ENCODE measurements around the gene NOS1AP.

DNA sequence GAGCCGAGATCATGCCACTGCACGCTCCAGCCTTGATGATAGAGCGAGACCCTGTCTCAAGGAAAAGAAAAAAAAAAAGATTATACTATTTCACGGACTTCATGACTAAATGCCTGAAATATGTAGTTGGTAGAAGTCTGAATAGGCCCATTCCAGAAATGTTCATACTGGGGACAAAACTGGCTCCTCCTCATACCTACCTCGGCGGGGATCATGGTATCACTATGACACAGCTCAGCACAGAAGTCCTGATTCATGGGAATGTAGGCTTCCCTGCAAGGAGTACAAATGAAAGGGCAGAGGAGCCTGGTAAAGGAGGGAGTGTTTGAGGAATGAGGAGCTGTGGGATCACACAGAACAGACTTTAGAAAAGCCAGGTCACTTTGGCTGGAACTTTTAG lies 302.1 kb downstream of the NOS1AP start:
- TF ChIP-seq, protein P1, sequence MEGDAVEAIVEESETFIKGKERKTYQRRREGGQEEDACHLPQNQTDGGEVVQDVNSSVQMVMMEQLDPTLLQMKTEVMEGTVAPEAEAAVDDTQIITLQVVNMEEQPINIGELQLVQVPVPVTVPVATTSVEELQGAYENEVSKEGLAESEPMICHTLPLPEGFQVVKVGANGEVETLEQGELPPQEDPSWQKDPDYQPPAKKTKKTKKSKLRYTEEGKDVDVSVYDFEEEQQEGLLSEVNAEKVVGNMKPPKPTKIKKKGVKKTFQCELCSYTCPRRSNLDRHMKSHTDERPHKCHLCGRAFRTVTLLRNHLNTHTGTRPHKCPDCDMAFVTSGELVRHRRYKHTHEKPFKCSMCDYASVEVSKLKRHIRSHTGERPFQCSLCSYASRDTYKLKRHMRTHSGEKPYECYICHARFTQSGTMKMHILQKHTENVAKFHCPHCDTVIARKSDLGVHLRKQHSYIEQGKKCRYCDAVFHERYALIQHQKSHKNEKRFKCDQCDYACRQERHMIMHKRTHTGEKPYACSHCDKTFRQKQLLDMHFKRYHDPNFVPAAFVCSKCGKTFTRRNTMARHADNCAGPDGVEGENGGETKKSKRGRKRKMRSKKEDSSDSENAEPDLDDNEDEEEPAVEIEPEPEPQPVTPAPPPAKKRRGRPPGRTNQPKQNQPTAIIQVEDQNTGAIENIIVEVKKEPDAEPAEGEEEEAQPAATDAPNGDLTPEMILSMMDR (IDR thresholded peaks at IDR 0.05; ENCODE audit: low read depth, low read length) = no peak
- TF ChIP-seq POLR2A (IDR thresholded peaks at IDR 0.05; ENCODE audit: extremely low read depth, insufficient read length) = no peak
